ENCODE measurements around the gene GIT2. TPM values are rescaled to one million over a fixed set of nuclear protein-coding genes. Genes with fewer than 3 reads are reported as not detected.
A peak's percentile ranks its signal among the peaks of the same experiment; 100 is the strongest.
"Not testable (repeated sequence)": the region's sequence is repeated elsewhere in the genome, so short reads cannot be mapped to it uniquely, and the experiment has no call there.

The GIT2 gene
- total and polyA plus RNA-seq, 4 donors: 9.3 to 78.0 (median 39.6) TPM

- Histone ChIP-seq H3K27me3 (ENCODE audit: control insufficient read depth in 1 of 2, insufficient read depth in 2 of 2, low read length in 1 of 2) (no peaks in the 10 kb centered on the region), H3K9me3 (ENCODE audit: control insufficient read depth, low read length) (no peaks in the 10 kb centered on the region), H3K27ac (ENCODE audit: low read depth in 1 of 2, low read length in 2 of 2) (no peak overlapping the region), H3K4me1 (ENCODE audit: control insufficient read depth in 1 of 2, insufficient read depth in 2 of 2, low read length in 2 of 2) (no peaks in the 10 kb centered on the region), H3K4me3 (ENCODE audit: low read length in 2 of 2) (no peak overlapping the region), H3K36me3 (ENCODE audit: control insufficient read depth in 1 of 2, insufficient read depth in 2 of 2, low read length in 1 of 2) (no peaks in the 10 kb centered on the region)
- no peak for DNase-seq
- ATAC-seq (ENCODE audit: low FRiP score): no peak
- 59 to 63% methylated on average over 4 of the region's 4 CpGs for WGBS, 2 donors
- intact Hi-C loops (cut with DNase I): no loop called here
These were observed 101.2 kb downstream of the GIT2 start for GRCh38 chr12:109894939-109895338.

- WGBS, 2 donors: 78 to 82% methylated on average over 7 of the region's 7 CpGs
- no peak for DNase-seq
- H3K4me1 ChIP-seq (ENCODE audit: control insufficient read depth in 1 of 2, insufficient read depth in 2 of 2, low read length in 2 of 2): no peaks in the 10 kb centered on the region
- H3K27me3 ChIP-seq (ENCODE audit: control insufficient read depth in 1 of 2, insufficient read depth in 2 of 2, low read length in 1 of 2): no peaks in the 10 kb centered on the region
- H3K4me3 ChIP-seq (ENCODE audit: low read length in 2 of 2): no peak overlapping the region
- no peaks in the 10 kb centered on the region for H3K9me3 ChIP-seq (ENCODE audit: control insufficient read depth, low read length)
- intact Hi-C loops (cut with DNase I): no loop called here
- ATAC-seq (ENCODE audit: low FRiP score): no peak
- H3K36me3 ChIP-seq (ENCODE audit: control insufficient read depth in 1 of 2, insufficient read depth in 2 of 2, low read length in 1 of 2): no peaks in the 10 kb centered on the region
- no peak overlapping the region for H3K27ac ChIP-seq (ENCODE audit: low read depth in 1 of 2, low read length in 2 of 2)
These were observed 102.7 kb downstream of the GIT2 start for GRCh38 chr12:109893261-109893995.

- H3K27me3 ChIP-seq (ENCODE audit: control insufficient read depth in 1 of 2, insufficient read depth in 2 of 2, low read length in 1 of 2): no peaks in the 10 kb centered on the region
- no peaks in the 10 kb centered on the region for H3K36me3 ChIP-seq (ENCODE audit: control insufficient read depth in 1 of 2, insufficient read depth in 2 of 2, low read length in 1 of 2)
- no peak overlapping the region for H3K4me3 ChIP-seq (ENCODE audit: low read length in 2 of 2)
- ATAC-seq (ENCODE audit: low FRiP score): no peak
- WGBS, 2 donors: 81 to 82% methylated on average over 4 of the region's 4 CpGs
- H3K27ac ChIP-seq (ENCODE audit: low read depth in 1 of 2, low read length in 2 of 2): no peak overlapping the region
- H3K4me1 ChIP-seq (ENCODE audit: control insufficient read depth in 1 of 2, insufficient read depth in 2 of 2, low read length in 2 of 2): no peaks in the 10 kb centered on the region
- no peaks in the 10 kb centered on the region for H3K9me3 ChIP-seq (ENCODE audit: control insufficient read depth, low read length)
- DNase-seq: no peak
- intact Hi-C loops (cut with DNase I): no loop called here
These were observed 103.4 kb downstream of the GIT2 start for GRCh38 chr12:109892748-109893147.

GRCh38 chr12:109892165-109892715, 103.9 kb downstream of the GIT2 start:
- WGBS, 2 donors: 82 to 90% methylated on average over 1 of the region's 1 CpG
- intact Hi-C loops (cut with DNase I): no loop called here
- H3K27ac ChIP-seq (ENCODE audit: low read depth in 1 of 2, low read length in 2 of 2): no peak overlapping the region
- H3K4me3 ChIP-seq (ENCODE audit: low read length in 2 of 2): no peak overlapping the region
- no peak for DNase-seq
- ATAC-seq (ENCODE audit: low FRiP score): no peak
- no peaks in the 10 kb centered on the region for H3K36me3 ChIP-seq (ENCODE audit: control insufficient read depth in 1 of 2, insufficient read depth in 2 of 2, low read length in 1 of 2)
- H3K9me3 ChIP-seq (ENCODE audit: control insufficient read depth, low read length): no peaks in the 10 kb centered on the region
- H3K4me1 ChIP-seq (ENCODE audit: control insufficient read depth in 1 of 2, insufficient read depth in 2 of 2, low read length in 2 of 2): no peaks in the 10 kb centered on the region
- H3K27me3 ChIP-seq (ENCODE audit: control insufficient read depth in 1 of 2, insufficient read depth in 2 of 2, low read length in 1 of 2): no peaks in the 10 kb centered on the region

- H3K4me1 ChIP-seq (ENCODE audit: control insufficient read depth in 1 of 2, insufficient read depth in 2 of 2, low read length in 2 of 2); ATAC-seq (ENCODE audit: low FRiP score); H3K36me3 ChIP-seq (ENCODE audit: control insufficient read depth in 1 of 2, insufficient read depth in 2 of 2, low read length in 1 of 2); H3K4me3 ChIP-seq (ENCODE audit: low read length in 2 of 2); DNase-seq; H3K27ac ChIP-seq (ENCODE audit: low read depth in 1 of 2, low read length in 2 of 2); H3K9me3 ChIP-seq (ENCODE audit: control insufficient read depth, low read length); intact Hi-C loops (cut with DNase I); H3K27me3 ChIP-seq (ENCODE audit: control insufficient read depth in 1 of 2, insufficient read depth in 2 of 2, low read length in 1 of 2): not testable (repeated sequence)
- WGBS, 2 donors: 81 to 90% methylated on average over 7 of the region's 7 CpGs
These were observed 104.4 kb downstream of the GIT2 start for GRCh38 chr12:109891731-109892130.

- 80 to 84% methylated on average over 13 of the region's 13 CpGs for WGBS, 2 donors
- Histone ChIP-seq H3K4me3 (ENCODE audit: low read length in 2 of 2) (no peak overlapping the region), H3K4me1 (ENCODE audit: control insufficient read depth in 1 of 2, insufficient read depth in 2 of 2, low read length in 2 of 2) (no peaks in the 10 kb centered on the region), H3K9me3 (ENCODE audit: control insufficient read depth, low read length) (no peaks in the 10 kb centered on the region), H3K36me3 (ENCODE audit: control insufficient read depth in 1 of 2, insufficient read depth in 2 of 2, low read length in 1 of 2) (no peaks in the 10 kb centered on the region), H3K27me3 (ENCODE audit: control insufficient read depth in 1 of 2, insufficient read depth in 2 of 2, low read length in 1 of 2) (no peaks in the 10 kb centered on the region), H3K27ac (ENCODE audit: low read depth in 1 of 2, low read length in 2 of 2) (no peak overlapping the region)
- no peak for DNase-seq
- no peak for ATAC-seq (ENCODE audit: low FRiP score)
- intact Hi-C loops (cut with DNase I): no loop called here
These were observed 105.5 kb downstream of the GIT2 start for GRCh38 chr12:109890620-109891170.

- intact Hi-C loops (cut with DNase I): no loop called here
- ATAC-seq (ENCODE audit: low FRiP score) (peak; percentile 7), DNase-seq (no peak)
- 76% methylated on average over 12 of the region's 12 CpGs for WGBS, 2 donors
- Histone ChIP-seq H3K4me3 (ENCODE audit: low read length in 2 of 2) (no peak overlapping the region), H3K9me3 (ENCODE audit: control insufficient read depth, low read length) (no peaks in the 10 kb centered on the region), H3K27ac (ENCODE audit: low read depth in 1 of 2, low read length in 2 of 2) (no peak overlapping the region), H3K4me1 (ENCODE audit: control insufficient read depth in 1 of 2, insufficient read depth in 2 of 2, low read length in 2 of 2) (no peaks in the 10 kb centered on the region), H3K27me3 (ENCODE audit: control insufficient read depth in 1 of 2, insufficient read depth in 2 of 2, low read length in 1 of 2) (no peaks in the 10 kb centered on the region), H3K36me3 (ENCODE audit: control insufficient read depth in 1 of 2, insufficient read depth in 2 of 2, low read length in 1 of 2) (no peaks in the 10 kb centered on the region)
These were observed 107.8 kb downstream of the GIT2 start for GRCh38 chr12:109888179-109889020.

GRCh38 chr12:109885616-109886015, 110.6 kb downstream of the GIT2 start:
- no peak for ATAC-seq (ENCODE audit: low FRiP score)
- H3K4me3 ChIP-seq (ENCODE audit: low read length in 2 of 2): no peak overlapping the region

More at GRCh38 chr12:109885616-109886015, 110.6 kb downstream of the GIT2 start:
- WGBS, 2 donors: 85 to 88% methylated on average over 10 of the region's 10 CpGs
- H3K4me1 ChIP-seq (ENCODE audit: control insufficient read depth in 1 of 2, insufficient read depth in 2 of 2, low read length in 2 of 2): no peaks in the 10 kb centered on the region
- H3K9me3 ChIP-seq (ENCODE audit: control insufficient read depth, low read length): no peaks in the 10 kb centered on the region
- H3K27ac ChIP-seq (ENCODE audit: low read depth in 1 of 2, low read length in 2 of 2): no peak overlapping the region
- intact Hi-C loops (cut with DNase I): no loop called here
- DNase-seq: no peak
- no peaks in the 10 kb centered on the region for H3K27me3 ChIP-seq (ENCODE audit: control insufficient read depth in 1 of 2, insufficient read depth in 2 of 2, low read length in 1 of 2)
- no peaks in the 10 kb centered on the region for H3K36me3 ChIP-seq (ENCODE audit: control insufficient read depth in 1 of 2, insufficient read depth in 2 of 2, low read length in 1 of 2)

Measured in aorta (tissue), 5 donors.